ENCODE measurements around the gene ST7L.

- no peak for TF ChIP-seq EZH2 (IDR thresholded peaks at IDR 0.05; ENCODE audit: borderline replicate concordance, low read depth, low read length, severe bottlenecking)
- TF ChIP-seq, protein P1, sequence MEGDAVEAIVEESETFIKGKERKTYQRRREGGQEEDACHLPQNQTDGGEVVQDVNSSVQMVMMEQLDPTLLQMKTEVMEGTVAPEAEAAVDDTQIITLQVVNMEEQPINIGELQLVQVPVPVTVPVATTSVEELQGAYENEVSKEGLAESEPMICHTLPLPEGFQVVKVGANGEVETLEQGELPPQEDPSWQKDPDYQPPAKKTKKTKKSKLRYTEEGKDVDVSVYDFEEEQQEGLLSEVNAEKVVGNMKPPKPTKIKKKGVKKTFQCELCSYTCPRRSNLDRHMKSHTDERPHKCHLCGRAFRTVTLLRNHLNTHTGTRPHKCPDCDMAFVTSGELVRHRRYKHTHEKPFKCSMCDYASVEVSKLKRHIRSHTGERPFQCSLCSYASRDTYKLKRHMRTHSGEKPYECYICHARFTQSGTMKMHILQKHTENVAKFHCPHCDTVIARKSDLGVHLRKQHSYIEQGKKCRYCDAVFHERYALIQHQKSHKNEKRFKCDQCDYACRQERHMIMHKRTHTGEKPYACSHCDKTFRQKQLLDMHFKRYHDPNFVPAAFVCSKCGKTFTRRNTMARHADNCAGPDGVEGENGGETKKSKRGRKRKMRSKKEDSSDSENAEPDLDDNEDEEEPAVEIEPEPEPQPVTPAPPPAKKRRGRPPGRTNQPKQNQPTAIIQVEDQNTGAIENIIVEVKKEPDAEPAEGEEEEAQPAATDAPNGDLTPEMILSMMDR (IDR thresholded peaks at IDR 0.05; ENCODE audit: borderline replicate concordance, extremely low read depth, low read length, poor library complexity, severe bottlenecking), result no peak
Measured at GRCh38 chr1:112636597-112637253, 17.8 kb upstream of the ST7L start.
